ENCODE results near the gene NCOA5.

DNA sequence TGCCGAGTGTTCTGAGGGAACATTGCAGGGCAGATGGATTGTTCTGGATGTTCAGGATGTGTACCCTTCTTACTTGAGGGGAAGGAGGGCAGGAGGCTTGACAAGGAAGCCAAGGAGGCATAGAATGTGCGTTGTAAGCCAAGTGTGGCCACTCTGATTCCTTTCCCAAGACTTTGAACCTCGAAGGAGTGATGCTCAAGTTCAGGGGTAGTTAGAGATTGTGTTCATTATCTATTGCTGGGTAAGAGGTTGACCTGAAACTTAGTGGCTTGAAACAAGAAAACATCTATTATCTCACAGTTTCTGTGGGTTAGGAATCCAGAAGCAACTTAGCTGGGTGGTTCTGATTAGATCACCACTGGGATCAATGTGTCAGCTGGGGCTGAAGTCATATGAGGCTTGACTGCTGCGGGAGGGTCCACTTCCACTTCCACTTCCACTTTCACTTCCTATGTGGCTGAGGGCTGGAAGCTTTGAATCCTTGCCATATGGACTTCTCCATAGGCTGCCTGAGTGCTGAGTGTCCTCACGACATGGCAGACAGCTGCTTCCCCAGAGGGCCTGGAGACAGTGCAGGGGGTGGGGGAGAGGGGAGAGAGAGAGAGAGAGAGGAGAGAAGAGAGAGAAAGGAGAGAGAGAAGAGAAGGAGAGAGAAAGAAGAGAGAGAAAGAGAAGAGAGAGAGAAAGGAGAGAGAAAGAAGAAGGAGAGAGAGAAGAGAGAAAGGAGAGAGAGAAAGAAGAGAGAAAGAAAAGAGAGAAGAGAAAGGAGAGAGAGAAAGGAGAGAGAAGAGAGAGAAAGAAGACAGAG lies 21.5 kb upstream of the NCOA5 start:
- TF ChIP-seq PAX5 (IDR thresholded peaks at IDR 0.05; ENCODE audit: insufficient read depth, low read length, severe bottlenecking) (no peak), POLR2AphosphoS5 (IDR thresholded peaks at IDR 0.05; ENCODE audit: low read depth, low read length) (no peak), POLR2A (IDR thresholded peaks at IDR 0.05; ENCODE audit: low read depth, low read length) (no peak), TAF1 (IDR thresholded peaks at IDR 0.05; ENCODE audit: low read depth, low read length) (no peak), POU2F2 (IDR thresholded peaks at IDR 0.05; ENCODE audit: low read depth, low read length) (peak; percentile 54; the same call in 1 of the 2 replicates)
